ENCODE results near the gene STYX. TPM values are rescaled to one million over a fixed set of nuclear protein-coding genes. Genes with fewer than 3 reads are reported as not detected.

Gene STYX
- total RNA-seq, 4 donors from 2014 or later = 12.4 to 13.3 (median 13.0) TPM

- 86 to 87% methylated on average over 7 of the region's 7 CpGs for WGBS, 2 donors
- intact Hi-C loops (cut with DNase I; ENCODE audit: low total_unique reads) = no loop called here
- TF ChIP-seq POLR2A (IDR thresholded peaks at IDR 0.05) (no peak), CTCF (IDR thresholded peaks at IDR 0.05) (no peak)
- no peak for DNase-seq (ENCODE audit: low spot score in 2 of 2)
- H3K4me3 ChIP-seq (ENCODE audit: low read depth, poor library complexity, severe bottlenecking) = no peak overlapping the region
These were observed 46.9 kb downstream of the STYX start for GRCh38 chr14:52776816-52777215.

- H3K4me3 ChIP-seq (ENCODE audit: low read depth, poor library complexity, severe bottlenecking) = no peak overlapping the region
- intact Hi-C loops (cut with DNase I; ENCODE audit: low total_unique reads) = no loop called here
- WGBS, 2 donors = 81 to 83% methylated on average over 7 of the region's 7 CpGs
- DNase-seq (ENCODE audit: low spot score in 2 of 2) = no peak
- TF ChIP-seq CTCF (IDR thresholded peaks at IDR 0.05) (no peak), POLR2A (IDR thresholded peaks at IDR 0.05) (no peak)
These were observed 48.7 kb downstream of the STYX start for GRCh38 chr14:52778702-52779101.

GRCh38 chr14:52780893-52781292 lies 50.9 kb downstream of the STYX start:
- TF ChIP-seq CTCF (IDR thresholded peaks at IDR 0.05) (no peak), POLR2A (IDR thresholded peaks at IDR 0.05) (no peak)
- 93% methylated on average over 1 of the region's 1 CpG for WGBS, 2 donors
- H3K4me3 ChIP-seq (ENCODE audit: low read depth, poor library complexity, severe bottlenecking) = no peak overlapping the region
- intact Hi-C loops (cut with DNase I; ENCODE audit: low total_unique reads) = no loop called here
- DNase-seq (ENCODE audit: low spot score in 2 of 2) = no peak

GRCh38 chr14:52781629-52782028 lies 51.7 kb downstream of the STYX start:
- WGBS, 2 donors = 96 to 100% methylated on average over 1 of the region's 1 CpG
- H3K4me3 ChIP-seq (ENCODE audit: low read depth, poor library complexity, severe bottlenecking) = no peak overlapping the region
- no peak for DNase-seq (ENCODE audit: low spot score in 2 of 2)
- intact Hi-C loops (cut with DNase I; ENCODE audit: low total_unique reads) = no loop called here
- no peak for TF ChIP-seq CTCF (IDR thresholded peaks at IDR 0.05)
- TF ChIP-seq POLR2A (IDR thresholded peaks at IDR 0.05) = no peak

- 65 to 72% methylated on average over 1 of the region's 1 CpG for WGBS, 2 donors
- H3K4me3 ChIP-seq (ENCODE audit: low read depth, poor library complexity, severe bottlenecking) = no peak overlapping the region
- TF ChIP-seq POLR2A (IDR thresholded peaks at IDR 0.05) = no peak
- no peak for TF ChIP-seq CTCF (IDR thresholded peaks at IDR 0.05)
- intact Hi-C loops (cut with DNase I; ENCODE audit: low total_unique reads) = no loop called here
- no peak for DNase-seq (ENCODE audit: low spot score in 2 of 2)
These were observed 53.2 kb downstream of the STYX start for GRCh38 chr14:52783206-52783605.

- no peak for TF ChIP-seq CTCF (IDR thresholded peaks at IDR 0.05)
- TF ChIP-seq POLR2A (IDR thresholded peaks at IDR 0.05) = no peak
- no peak overlapping the region for H3K4me3 ChIP-seq (ENCODE audit: low read depth, poor library complexity, severe bottlenecking)
- intact Hi-C loops (cut with DNase I; ENCODE audit: low total_unique reads) = no loop called here
- DNase-seq (ENCODE audit: low spot score in 2 of 2) = no peak
These were observed 56.9 kb downstream of the STYX start for GRCh38 chr14:52786887-52787286.

All from lower leg skin (tissue), 4 donors.